ENCODE data around the gene PROX2. TPM values are rescaled to one million over a fixed set of nuclear protein-coding genes. Genes with fewer than 3 reads are reported as not detected.

Gene PROX2
- total RNA-seq, 1 donor: 0.21 TPM

- no peaks in the 10 kb centered on the region for H3K27me3 ChIP-seq (ENCODE audit: insufficient read depth, low read length)
- H3K4me3 ChIP-seq (ENCODE audit: low read length): no peak overlapping the region
- H3K4me1 ChIP-seq (ENCODE audit: insufficient read depth, low read length): no peaks in the 10 kb centered on the region
- H3K9me3 ChIP-seq (ENCODE audit: low read depth, low read length): no peaks in the 10 kb centered on the region
Observed at GRCh38 chr14:74913393-74913910, 37.5 kb upstream of the PROX2 start.

- H3K4me3 ChIP-seq (ENCODE audit: low read length): no peak overlapping the region
- H3K27me3 ChIP-seq (ENCODE audit: insufficient read depth, low read length): no peaks in the 10 kb centered on the region
- H3K9me3 ChIP-seq (ENCODE audit: low read depth, low read length): no peaks in the 10 kb centered on the region
- H3K4me1 ChIP-seq (ENCODE audit: insufficient read depth, low read length): no peaks in the 10 kb centered on the region
Observed at GRCh38 chr14:74912801-74913200, 36.9 kb upstream of the PROX2 start.

GRCh38 chr14:74912111-74912510 lies 36.2 kb upstream of the PROX2 start:
- Histone ChIP-seq H3K27me3 (ENCODE audit: insufficient read depth, low read length) (no peaks in the 10 kb centered on the region), H3K4me3 (ENCODE audit: low read length) (no peak overlapping the region), H3K4me1 (ENCODE audit: insufficient read depth, low read length) (no peaks in the 10 kb centered on the region)

GRCh38 chr14:74911704-74912103 lies 35.8 kb upstream of the PROX2 start:
- Histone ChIP-seq H3K4me3 (ENCODE audit: low read length) (no peak overlapping the region), H3K9me3 (ENCODE audit: low read depth, low read length) (no peaks in the 10 kb centered on the region), H3K27me3 (ENCODE audit: insufficient read depth, low read length) (no peaks in the 10 kb centered on the region), H3K4me1 (ENCODE audit: insufficient read depth, low read length) (no peaks in the 10 kb centered on the region)

More at GRCh38 chr14:74912111-74912510, 36.2 kb upstream of the PROX2 start:
- no peaks in the 10 kb centered on the region for H3K9me3 ChIP-seq (ENCODE audit: low read depth, low read length)

GRCh38 chr14:74911221-74911620 lies 35.3 kb upstream of the PROX2 start:
- no peaks in the 10 kb centered on the region for H3K9me3 ChIP-seq (ENCODE audit: low read depth, low read length)
- H3K27me3 ChIP-seq (ENCODE audit: insufficient read depth, low read length): no peaks in the 10 kb centered on the region
- no peaks in the 10 kb centered on the region for H3K4me1 ChIP-seq (ENCODE audit: insufficient read depth, low read length)
- H3K4me3 ChIP-seq (ENCODE audit: low read length): no peak overlapping the region

- Histone ChIP-seq H3K4me3 (ENCODE audit: low read length) (no peak overlapping the region), H3K4me1 (ENCODE audit: insufficient read depth, low read length) (peaks cover 3% of the 10 kb centered on the region), H3K9me3 (ENCODE audit: low read depth, low read length) (no peaks in the 10 kb centered on the region), H3K27me3 (ENCODE audit: insufficient read depth, low read length) (no peaks in the 10 kb centered on the region)
Observed at GRCh38 chr14:74910556-74910955, 34.6 kb upstream of the PROX2 start.

- Histone ChIP-seq H3K9me3 (ENCODE audit: low read depth, low read length) (no peaks in the 10 kb centered on the region), H3K4me1 (ENCODE audit: insufficient read depth, low read length) (peaks cover 3% of the 10 kb centered on the region), H3K27me3 (ENCODE audit: insufficient read depth, low read length) (no peaks in the 10 kb centered on the region), H3K4me3 (ENCODE audit: low read length) (no peak overlapping the region)
Observed at GRCh38 chr14:74909911-74910310, 34.0 kb upstream of the PROX2 start.

GRCh38 chr14:74909501-74909900 lies 33.6 kb upstream of the PROX2 start:
- H3K4me3 ChIP-seq (ENCODE audit: low read length): no peak overlapping the region
- no peaks in the 10 kb centered on the region for H3K27me3 ChIP-seq (ENCODE audit: insufficient read depth, low read length)
- peaks cover 3% of the 10 kb centered on the region for H3K4me1 ChIP-seq (ENCODE audit: insufficient read depth, low read length)
- H3K9me3 ChIP-seq (ENCODE audit: low read depth, low read length): no peaks in the 10 kb centered on the region

GRCh38 chr14:74908861-74909341 lies 33.0 kb upstream of the PROX2 start:
- Histone ChIP-seq H3K4me3 (ENCODE audit: low read length) (no peak overlapping the region), H3K9me3 (ENCODE audit: low read depth, low read length) (no peaks in the 10 kb centered on the region), H3K27me3 (ENCODE audit: insufficient read depth, low read length) (no peaks in the 10 kb centered on the region), H3K4me1 (ENCODE audit: insufficient read depth, low read length) (peaks cover 3% of the 10 kb centered on the region)

GRCh38 chr14:74907744-74908143 lies 31.8 kb upstream of the PROX2 start:
- Histone ChIP-seq H3K27me3 (ENCODE audit: insufficient read depth, low read length) (no peaks in the 10 kb centered on the region), H3K4me1 (ENCODE audit: insufficient read depth, low read length) (peaks cover 3% of the 10 kb centered on the region), H3K9me3 (ENCODE audit: low read depth, low read length) (no peaks in the 10 kb centered on the region), H3K4me3 (ENCODE audit: low read length) (no peak overlapping the region)

- peaks cover 3% of the 10 kb centered on the region for H3K4me1 ChIP-seq (ENCODE audit: insufficient read depth, low read length)
Observed at GRCh38 chr14:74906925-74907521, 31.1 kb upstream of the PROX2 start.

GRCh38 chr14:74905595-74906142 lies 29.7 kb upstream of the PROX2 start:
- H3K4me1 ChIP-seq (ENCODE audit: insufficient read depth, low read length): peaks cover 3% of the 10 kb centered on the region
- no peaks in the 10 kb centered on the region for H3K27me3 ChIP-seq (ENCODE audit: insufficient read depth, low read length)
- no peak overlapping the region for H3K4me3 ChIP-seq (ENCODE audit: low read length)
- no peaks in the 10 kb centered on the region for H3K9me3 ChIP-seq (ENCODE audit: low read depth, low read length)

More at GRCh38 chr14:74906925-74907521, 31.1 kb upstream of the PROX2 start:
- Histone ChIP-seq H3K4me3 (ENCODE audit: low read length) (no peak overlapping the region), H3K9me3 (ENCODE audit: low read depth, low read length) (no peaks in the 10 kb centered on the region), H3K27me3 (ENCODE audit: insufficient read depth, low read length) (no peaks in the 10 kb centered on the region)

- no peaks in the 10 kb centered on the region for H3K27me3 ChIP-seq (ENCODE audit: insufficient read depth, low read length)
- no peaks in the 10 kb centered on the region for H3K9me3 ChIP-seq (ENCODE audit: low read depth, low read length)
- no peak overlapping the region for H3K4me3 ChIP-seq (ENCODE audit: low read length)
- peaks cover 3% of the 10 kb centered on the region for H3K4me1 ChIP-seq (ENCODE audit: insufficient read depth, low read length)
Observed at GRCh38 chr14:74904635-74905503, 28.9 kb upstream of the PROX2 start.

- Histone ChIP-seq H3K9me3 (ENCODE audit: low read depth, low read length) (no peaks in the 10 kb centered on the region), H3K4me3 (ENCODE audit: low read length) (no peak overlapping the region), H3K27me3 (ENCODE audit: insufficient read depth, low read length) (no peaks in the 10 kb centered on the region), H3K4me1 (ENCODE audit: insufficient read depth, low read length) (peaks cover 3% of the 10 kb centered on the region)
Observed at GRCh38 chr14:74902941-74903705, 27.2 kb upstream of the PROX2 start.
